Kasumi-1 (cell line): ENCODE results near the gene KEL.
A peak's percentile ranks its signal among the peaks of the same experiment; 100 is the strongest.

Source experiments
- DNase-seq, 2 experiments: peaks; one replicate each; lab custom pipeline; 2025; lab: John Stamatoyannopoulos, UW

Gene KEL

GRCh38 chr7:142960955-142961512 is 1.1 kb downstream of the KEL start:
- DNase-seq = peak; percentile 16 to 56

- no peak for DNase-seq
Measured at GRCh38 chr7:142959202-142959601, 3.0 kb downstream of the KEL start.

- DNase-seq = no peak
Measured at GRCh38 chr7:142957723-142958122, 4.4 kb downstream of the KEL start.

- no peak for DNase-seq
Measured at GRCh38 chr7:142956951-142957623, 5.1 kb downstream of the KEL start.

GRCh38 chr7:142954680-142955268 is 7.4 kb downstream of the KEL start:
- peak; percentile 42 to 54 for DNase-seq

- DNase-seq = no peak
Measured at GRCh38 chr7:142950235-142950634, 11.9 kb downstream of the KEL start.

GRCh38 chr7:142948603-142949002 is 13.6 kb downstream of the KEL start:
- no peak for DNase-seq

GRCh38 chr7:142945001-142945400 is 17.2 kb downstream of the KEL start:
- DNase-seq = no peak

GRCh38 chr7:142943706-142944268 is 18.4 kb downstream of the KEL start:
- DNase-seq = no peak

GRCh38 chr7:142942746-142943145 is 19.4 kb downstream of the KEL start:
- no peak for DNase-seq

- DNase-seq = no peak
Measured at GRCh38 chr7:142941541-142941940, 20.6 kb downstream of the KEL start.

- DNase-seq = no peak
Measured at GRCh38 chr7:142940966-142941535, 21.1 kb downstream of the KEL start.

GRCh38 chr7:142939226-142939910 is 22.8 kb downstream of the KEL start, which contains the start of gene LLCFC1:
Gene LLCFC1 (plus strand): TSS chr7:142939484. CDS start chr7:142939622, 138 bp downstream.
- peak in 1 of 2 experiments; percentile 22 for DNase-seq

GRCh38 chr7:142938611-142939010 is 23.6 kb downstream of the KEL start:
- no peak for DNase-seq

GRCh38 chr7:142935941-142936565 is 26.1 kb downstream of the KEL start:
- no peak for DNase-seq

- no peak for DNase-seq
Measured at GRCh38 chr7:142934056-142934455, 28.1 kb downstream of the KEL start.

GRCh38 chr7:142933624-142934023 is 28.5 kb downstream of the KEL start, which contains the start of gene TRPV5:
Gene TRPV5 (minus strand): TSS chr7:142933746. CDS start chr7:142933459, 287 bp downstream.
- DNase-seq = no peak

GRCh38 chr7:142933092-142933475 is 29.1 kb downstream of the KEL start:
- DNase-seq = no peak

GRCh38 chr7:142932386-142933091 is 29.6 kb downstream of the KEL start:
- DNase-seq = no peak

GRCh38 chr7:142930126-142930730 is 31.9 kb downstream of the KEL start:
- DNase-seq = no peak

- DNase-seq = no peak
Measured at GRCh38 chr7:142927949-142928348, 34.2 kb downstream of the KEL start.
